ENCODE measurements around the gene RDX.
"Not testable (repeated sequence)": the region's sequence is repeated elsewhere in the genome, so short reads cannot be mapped to it uniquely, and the experiment has no call there.

GRCh38 chr11:110306019-110306388, 9.6 kb upstream of the RDX start:
- TF ChIP-seq, protein P1, sequence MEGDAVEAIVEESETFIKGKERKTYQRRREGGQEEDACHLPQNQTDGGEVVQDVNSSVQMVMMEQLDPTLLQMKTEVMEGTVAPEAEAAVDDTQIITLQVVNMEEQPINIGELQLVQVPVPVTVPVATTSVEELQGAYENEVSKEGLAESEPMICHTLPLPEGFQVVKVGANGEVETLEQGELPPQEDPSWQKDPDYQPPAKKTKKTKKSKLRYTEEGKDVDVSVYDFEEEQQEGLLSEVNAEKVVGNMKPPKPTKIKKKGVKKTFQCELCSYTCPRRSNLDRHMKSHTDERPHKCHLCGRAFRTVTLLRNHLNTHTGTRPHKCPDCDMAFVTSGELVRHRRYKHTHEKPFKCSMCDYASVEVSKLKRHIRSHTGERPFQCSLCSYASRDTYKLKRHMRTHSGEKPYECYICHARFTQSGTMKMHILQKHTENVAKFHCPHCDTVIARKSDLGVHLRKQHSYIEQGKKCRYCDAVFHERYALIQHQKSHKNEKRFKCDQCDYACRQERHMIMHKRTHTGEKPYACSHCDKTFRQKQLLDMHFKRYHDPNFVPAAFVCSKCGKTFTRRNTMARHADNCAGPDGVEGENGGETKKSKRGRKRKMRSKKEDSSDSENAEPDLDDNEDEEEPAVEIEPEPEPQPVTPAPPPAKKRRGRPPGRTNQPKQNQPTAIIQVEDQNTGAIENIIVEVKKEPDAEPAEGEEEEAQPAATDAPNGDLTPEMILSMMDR (IDR thresholded peaks at IDR 0.05; ENCODE audit: low read length), result not testable (repeated sequence)
- not testable (repeated sequence) for TF ChIP-seq EZH2 (optimal IDR thresholded peaks at IDR 0.05; ENCODE audit: low read depth, low read length)
